Skeletal muscle tissue (tissue), 4 donors: ENCODE measurements around the gene ARAP1. TPM values are rescaled to one million over a fixed set of nuclear protein-coding genes. Genes with fewer than 3 reads are reported as not detected.
A peak's percentile ranks its signal among the peaks of the same experiment; 100 is the strongest.

ENCODE experiments used
- H3K27ac ChIP-seq: one replicate; pipeline ENCODE4 v1.7.0; 2013; ENCODE audit warnings: mild to moderate bottlenecking, low read depth, low read length, inconsistent platforms
- H3K27me3 ChIP-seq, 3 donors: one replicate each; pipeline ENCODE4 v1.7.0; 2013; ENCODE audit warnings: low read length in 3 of 3; ENCODE audit not compliant: control insufficient read depth in 3 of 3, insufficient read depth in 3 of 3
- H3K36me3 ChIP-seq, 3 donors: one replicate each; pipeline ENCODE4 v1.7.0; 2013; ENCODE audit warnings: low read length in 3 of 3; ENCODE audit not compliant: control insufficient read depth in 3 of 3, insufficient read depth in 3 of 3
- H3K4me1 ChIP-seq, 3 donors: one replicate each; pipeline ENCODE4 v1.7.0; 2013; ENCODE audit warnings: low read length in 3 of 3, mild to moderate bottlenecking in 3 of 3; ENCODE audit not compliant: control insufficient read depth in 3 of 3, insufficient read depth in 3 of 3
- H3K4me3 ChIP-seq, 3 donors: one replicate each; pipeline ENCODE4 v1.7.0; 2013; ENCODE audit warnings: low read length in 3 of 3
- H3K9ac ChIP-seq, 3 donors: one replicate each; pipeline ENCODE4 v1.7.0; 2013; ENCODE audit warnings: low read length in 3 of 3, mild to moderate bottlenecking in 3 of 3, moderate library complexity in 2 of 3, low read depth in 1 of 3
- H3K9me3 ChIP-seq, 3 donors: one replicate each; pipeline ENCODE4 v1.7.0; 2013; ENCODE audit warnings: low read length in 3 of 3; ENCODE audit not compliant: control insufficient read depth in 3 of 3
- total RNA-seq: library from RNA; depleted of rRNA; stranded (reverse); fragments of >200 nt; gene quantifications from one replicate; pipeline ENCODE4 v1.2.3, GENCODE V29; 2014
- donor health status: Osteomylitis.

The ARAP1 gene
- total RNA-seq, 1 donor from 2014 or later = 98.6 TPM

DNA sequence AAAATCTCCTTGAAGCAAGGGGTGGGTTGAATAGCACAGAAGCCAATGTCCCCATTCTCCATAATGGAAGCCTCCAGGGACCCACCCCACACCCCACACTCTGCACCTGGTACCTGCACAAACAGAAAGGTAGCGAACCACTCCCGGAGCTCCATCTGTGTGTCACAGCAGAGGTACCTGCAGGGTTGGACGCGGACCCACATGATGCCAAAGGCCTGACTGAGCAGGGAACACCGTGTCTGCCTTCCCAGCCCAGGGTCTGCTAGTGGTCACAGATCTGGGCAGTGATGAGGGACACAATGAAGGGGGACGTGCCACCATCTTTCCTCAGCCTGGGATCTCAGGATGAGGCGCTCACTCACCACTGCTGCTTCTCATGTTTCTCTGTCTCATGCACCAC lies 64.9 kb downstream of the ARAP1 start:
- no peak overlapping the region for H3K27ac ChIP-seq
- peaks cover 9 to 21% (median 17%) of the 10 kb centered on the region in 3 donors for H3K4me1 ChIP-seq

GRCh38 chr11:72686639-72687220 lies 65.5 kb downstream of the ARAP1 start:
- H3K9ac ChIP-seq = no peak overlapping the region
- H3K27ac ChIP-seq = no peak overlapping the region
- H3K4me1 ChIP-seq = peaks cover 9 to 23% (median 17%) of the 10 kb centered on the region in 3 donors
- no peaks in the 10 kb centered on the region for H3K9me3 ChIP-seq
- no peak overlapping the region for H3K4me3 ChIP-seq
- H3K36me3 ChIP-seq = peaks cover 44 to 53% (median 45%) of the 10 kb centered on the region in 3 donors
- H3K27me3 ChIP-seq = no peaks in the 10 kb centered on the region

More for the DNA sequence above, 64.9 kb downstream of the ARAP1 start:
- H3K9me3 ChIP-seq = no peaks in the 10 kb centered on the region
- no peaks in the 10 kb centered on the region for H3K27me3 ChIP-seq
- H3K36me3 ChIP-seq = peaks cover 50 to 59% (median 50%) of the 10 kb centered on the region in 3 donors
- H3K4me3 ChIP-seq = no peak overlapping the region
- no peak overlapping the region for H3K9ac ChIP-seq

GRCh38 chr11:72685560-72686480 lies 66.4 kb downstream of the ARAP1 start:
- Histone ChIP-seq H3K27me3 (peaks cover 0 to 3% (median 0%) of the 10 kb centered on the region in 3 donors), H3K27ac (peak overlapping the region; percentile 51), H3K4me3 (no peak overlapping the region), H3K9ac (no peak overlapping the region), H3K9me3 (no peaks in the 10 kb centered on the region), H3K4me1 (peaks cover 9 to 24% (median 17%) of the 10 kb centered on the region in 3 donors), H3K36me3 (peaks cover 37 to 49% (median 37%) of the 10 kb centered on the region in 3 donors)

DNA sequence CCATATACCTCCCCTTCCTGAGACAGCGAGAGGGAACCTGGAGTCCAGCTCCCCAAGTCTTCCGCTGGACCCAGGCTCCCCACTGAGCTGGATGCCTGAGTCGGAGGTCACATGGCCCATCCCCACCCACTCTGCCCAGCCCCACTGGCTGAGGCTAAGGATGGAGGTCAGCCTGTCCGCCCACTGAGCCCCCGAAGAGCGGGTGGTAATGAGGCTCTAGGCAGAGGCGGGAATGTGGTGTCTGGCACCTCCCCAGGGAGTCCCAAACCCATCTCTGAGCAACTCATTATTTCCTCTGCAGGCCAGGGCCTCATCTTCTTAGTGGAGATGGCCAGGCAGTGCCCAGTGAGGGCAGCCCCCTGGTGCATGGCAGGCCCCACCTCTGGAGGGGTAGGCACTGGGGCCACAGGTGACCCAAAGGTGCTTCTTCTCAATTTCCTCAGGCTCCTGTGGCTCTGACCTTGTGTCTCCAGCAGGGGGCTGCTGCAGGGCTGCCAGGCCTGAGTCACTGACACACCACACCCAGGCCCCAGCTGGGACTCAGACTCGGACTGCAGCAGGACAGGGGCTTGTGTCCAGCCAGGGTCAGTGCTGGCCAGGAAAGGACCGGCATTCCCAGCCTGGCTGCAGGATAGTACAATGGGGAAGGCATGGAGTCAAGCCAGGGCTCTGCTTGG lies 67.8 kb downstream of the ARAP1 start:
- no peaks in the 10 kb centered on the region for H3K9me3 ChIP-seq
- H3K4me1 ChIP-seq = peaks cover 9 to 24% (median 17%) of the 10 kb centered on the region in 3 donors
- peaks cover 27 to 40% (median 30%) of the 10 kb centered on the region in 3 donors for H3K36me3 ChIP-seq
- H3K27me3 ChIP-seq = peaks cover 2 to 18% (median 8%) of the 10 kb centered on the region in 3 donors
- H3K27ac ChIP-seq = no peak overlapping the region
- H3K4me3 ChIP-seq = no peak overlapping the region
- no peak overlapping the region for H3K9ac ChIP-seq

DNA sequence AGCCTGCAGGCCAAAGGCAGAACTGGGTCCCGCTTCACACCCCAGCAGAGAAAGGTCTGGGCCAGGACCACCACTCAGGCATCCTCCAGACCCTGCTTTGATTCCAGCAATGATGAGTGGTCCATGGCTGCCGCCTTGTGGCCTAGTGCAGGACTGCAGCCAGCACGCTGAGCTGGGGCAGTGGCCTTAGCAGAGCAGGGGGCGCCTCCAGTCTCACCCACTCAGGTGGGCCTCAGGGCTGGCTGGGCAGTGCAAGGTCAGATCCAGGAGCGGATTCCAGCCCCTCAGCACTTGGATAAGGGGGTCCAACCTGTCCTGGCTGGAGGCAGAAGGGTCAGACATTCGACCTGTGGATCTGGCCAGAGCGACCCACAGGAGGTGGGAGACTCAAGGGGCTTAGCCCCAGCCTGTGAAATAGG lies 68.4 kb downstream of the ARAP1 start:
- Histone ChIP-seq H3K27ac (no peak overlapping the region), H3K36me3 (peaks cover 21 to 34% (median 27%) of the 10 kb centered on the region in 3 donors), H3K27me3 (peaks cover 8 to 24% (median 14%) of the 10 kb centered on the region in 3 donors), H3K9me3 (no peaks in the 10 kb centered on the region), H3K9ac (no peak overlapping the region), H3K4me1 (peaks cover 9 to 22% (median 17%) of the 10 kb centered on the region in 3 donors), H3K4me3 (no peak overlapping the region)

DNA sequence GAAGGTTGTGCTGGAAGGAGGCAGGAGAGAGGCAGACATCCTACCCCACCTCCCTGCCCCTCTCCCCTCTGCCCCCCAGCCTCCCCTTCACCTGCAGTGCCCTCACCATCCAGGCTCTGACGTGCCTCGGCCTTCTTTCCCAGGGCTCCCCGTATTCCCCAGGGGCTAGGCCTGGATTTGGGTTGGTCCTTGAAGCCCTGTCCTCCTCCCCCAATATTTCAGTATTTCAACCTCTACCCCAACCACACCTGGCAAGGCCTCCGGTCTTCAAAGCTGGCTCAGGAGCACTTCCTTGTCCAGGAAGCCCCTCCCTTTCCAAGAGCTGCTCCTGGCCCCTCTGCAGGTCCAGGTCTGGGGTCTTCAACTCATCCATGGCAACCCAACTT lies 69.4 kb downstream of the ARAP1 start:
- no peak overlapping the region for H3K27ac ChIP-seq
- peaks cover 15 to 26% (median 22%) of the 10 kb centered on the region in 3 donors for H3K36me3 ChIP-seq
- H3K4me3 ChIP-seq = no peak overlapping the region
- no peaks in the 10 kb centered on the region for H3K9me3 ChIP-seq
- peaks cover 9 to 22% (median 17%) of the 10 kb centered on the region in 3 donors for H3K4me1 ChIP-seq
- peaks cover 18 to 33% (median 23%) of the 10 kb centered on the region in 3 donors for H3K27me3 ChIP-seq
- no peak overlapping the region for H3K9ac ChIP-seq

GRCh38 chr11:72682238-72682857 lies 69.9 kb downstream of the ARAP1 start:
- Histone ChIP-seq H3K27me3 (peaks cover 21 to 38% (median 27%) of the 10 kb centered on the region in 3 donors), H3K4me1 (peaks cover 9 to 22% (median 16%) of the 10 kb centered on the region in 3 donors), H3K9me3 (no peaks in the 10 kb centered on the region), H3K4me3 (no peak overlapping the region), H3K36me3 (peaks cover 10 to 21% (median 18%) of the 10 kb centered on the region in 3 donors), H3K27ac (no peak overlapping the region), H3K9ac (no peak overlapping the region)

DNA sequence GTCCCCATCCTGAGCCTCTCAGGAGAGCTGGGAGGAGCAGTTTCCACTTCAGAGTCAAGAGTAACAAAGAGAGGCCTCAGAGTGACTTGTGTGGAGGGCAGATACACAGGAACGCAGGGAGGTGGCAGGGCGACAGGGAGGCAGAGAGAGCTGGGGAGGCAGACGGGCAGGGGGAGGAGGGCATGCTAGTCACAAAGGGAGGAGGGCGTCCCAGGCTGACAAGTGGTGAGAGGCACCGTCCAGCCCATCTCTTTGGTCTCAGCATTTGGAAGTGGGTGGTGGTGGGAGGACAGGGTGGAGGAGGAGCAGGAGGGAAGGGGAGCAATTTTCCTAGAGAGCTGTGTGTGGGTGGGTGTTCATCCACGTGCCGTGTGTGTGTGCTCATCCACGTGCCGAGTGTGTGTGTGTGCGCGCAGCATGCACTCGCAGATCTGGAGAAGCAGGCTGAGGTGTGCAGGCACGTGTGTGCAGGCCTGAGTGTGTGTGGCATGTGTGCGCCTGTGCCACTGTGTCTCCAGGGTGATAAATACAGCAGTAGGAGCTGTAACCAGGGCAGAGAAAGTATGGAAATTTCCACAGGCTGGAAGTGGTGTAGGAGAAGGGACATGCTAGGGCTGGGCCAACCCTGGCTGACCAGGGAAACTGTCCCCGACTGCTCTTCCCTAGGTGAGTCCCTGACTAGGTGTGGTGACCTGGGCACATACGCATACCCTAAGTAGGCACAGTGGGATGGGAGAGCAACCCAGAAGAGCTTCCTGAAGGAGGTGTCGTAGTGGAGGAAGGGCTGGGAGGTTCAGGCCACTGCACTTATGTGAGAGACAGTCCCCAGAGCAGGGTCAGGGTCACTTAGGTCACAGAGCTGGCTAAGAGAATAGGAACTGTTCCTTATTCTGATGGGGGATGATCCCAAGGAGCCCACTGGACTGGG lies 70.7 kb downstream of the ARAP1 start:
- H3K36me3 ChIP-seq = peaks cover 3 to 17% (median 14%) of the 10 kb centered on the region in 3 donors
- H3K4me1 ChIP-seq = peaks cover 9 to 18% (median 13%) of the 10 kb centered on the region in 3 donors

More for the DNA sequence above, 70.7 kb downstream of the ARAP1 start:
- H3K9me3 ChIP-seq = no peaks in the 10 kb centered on the region
- H3K9ac ChIP-seq = no peak overlapping the region
- no peak overlapping the region for H3K4me3 ChIP-seq
- H3K27me3 ChIP-seq = peaks cover 29 to 46% (median 36%) of the 10 kb centered on the region in 3 donors
- H3K27ac ChIP-seq = no peak overlapping the region
